Panc1 (cell line): ENCODE measurements around the gene KCNK2.

ENCODE experiments used
- POLR2AphosphoS5 ChIP-seq: IDR thresholded peaks from 2 replicates; pipeline ENCODE4 v1.6.1; 2012; ENCODE audit warnings: mild to moderate bottlenecking, low read depth, low read length, moderate library complexity
- REST ChIP-seq, 2 experiments: IDR thresholded peaks; 2 replicates each; pipeline ENCODE4 v1.6.1; 2011 to 2012; ENCODE audit warnings: low read depth in 2 of 2, control low read depth in 1 of 2, low read length in 1 of 2, mild to moderate bottlenecking in 1 of 2, moderate library complexity in 1 of 2; ENCODE audit not compliant: insufficient read depth in 1 of 2
- SIN3A ChIP-seq: IDR thresholded peaks from 2 replicates; pipeline ENCODE4 v1.6.1; 2012; ENCODE audit warnings: low read depth, mild to moderate bottlenecking, low read length, moderate library complexity, borderline replicate concordance; ENCODE audit not compliant: insufficient read depth
- TF ChIP-seq, protein P1 (sequence below): fragments of 450-650 bp; IDR thresholded peaks from 2 replicates; pipeline ENCODE4 v1.5.1; 2017; ENCODE audit warnings: mild to moderate bottlenecking

DNA sequence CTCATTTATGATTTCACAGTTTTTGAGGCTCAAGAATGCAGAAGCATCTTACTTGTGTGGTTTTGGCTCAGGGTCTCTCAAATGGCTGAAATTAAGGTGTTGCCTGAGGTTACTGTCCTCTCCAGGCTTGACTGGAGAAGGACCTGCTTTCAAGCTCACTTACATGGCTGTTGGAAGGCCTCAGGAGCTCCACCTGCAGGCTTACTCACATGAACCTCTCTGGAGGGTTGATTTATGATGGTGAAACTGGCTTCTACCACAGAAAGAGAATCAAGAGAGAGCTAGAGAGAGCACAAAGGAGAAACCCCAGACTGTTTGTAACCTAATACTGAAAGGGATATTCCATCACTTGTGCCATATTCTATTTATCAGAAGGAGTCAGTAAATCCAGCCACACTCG is 6.2 kb upstream of the KCNK2 start:
- TF ChIP-seq, protein P1, sequence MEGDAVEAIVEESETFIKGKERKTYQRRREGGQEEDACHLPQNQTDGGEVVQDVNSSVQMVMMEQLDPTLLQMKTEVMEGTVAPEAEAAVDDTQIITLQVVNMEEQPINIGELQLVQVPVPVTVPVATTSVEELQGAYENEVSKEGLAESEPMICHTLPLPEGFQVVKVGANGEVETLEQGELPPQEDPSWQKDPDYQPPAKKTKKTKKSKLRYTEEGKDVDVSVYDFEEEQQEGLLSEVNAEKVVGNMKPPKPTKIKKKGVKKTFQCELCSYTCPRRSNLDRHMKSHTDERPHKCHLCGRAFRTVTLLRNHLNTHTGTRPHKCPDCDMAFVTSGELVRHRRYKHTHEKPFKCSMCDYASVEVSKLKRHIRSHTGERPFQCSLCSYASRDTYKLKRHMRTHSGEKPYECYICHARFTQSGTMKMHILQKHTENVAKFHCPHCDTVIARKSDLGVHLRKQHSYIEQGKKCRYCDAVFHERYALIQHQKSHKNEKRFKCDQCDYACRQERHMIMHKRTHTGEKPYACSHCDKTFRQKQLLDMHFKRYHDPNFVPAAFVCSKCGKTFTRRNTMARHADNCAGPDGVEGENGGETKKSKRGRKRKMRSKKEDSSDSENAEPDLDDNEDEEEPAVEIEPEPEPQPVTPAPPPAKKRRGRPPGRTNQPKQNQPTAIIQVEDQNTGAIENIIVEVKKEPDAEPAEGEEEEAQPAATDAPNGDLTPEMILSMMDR = peak; percentile 58
- TF ChIP-seq SIN3A (no peak), POLR2AphosphoS5 (no peak), REST (IDR thresholded peaks at IDR 0.05; ENCODE audit: insufficient read depth in 1 of 2, low read depth in 2 of 2, low read length in 1 of 2) (no peak)
